NCI-H187 (cell line): Measurements from ENCODE around the gene GAD1.
A peak's percentile ranks its signal among the peaks of the same experiment; 100 is the strongest.

ENCODE experiments used
- DNase-seq, 2 experiments: peaks; one replicate each; lab custom pipeline; 2025; lab: John Stamatoyannopoulos, UW

Gene GAD1

DNA sequence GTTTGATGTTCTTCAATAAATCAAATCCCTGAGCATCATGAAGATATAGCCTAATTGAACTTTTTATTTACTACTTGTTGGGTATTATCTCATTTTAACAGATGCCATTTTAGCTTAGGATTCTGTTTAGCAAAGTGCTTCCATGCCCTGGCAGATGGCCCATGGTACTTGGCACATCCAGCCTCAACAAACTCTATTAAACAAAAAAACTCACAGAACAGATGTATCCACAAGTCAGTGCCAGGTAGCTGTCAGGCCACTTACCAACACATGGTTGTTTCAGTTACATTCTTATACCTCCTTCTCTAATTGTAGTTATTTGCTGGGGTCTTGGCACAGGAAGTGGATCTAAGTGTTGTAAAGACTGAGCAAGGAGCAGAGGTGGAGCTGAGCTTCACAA, 29.6 kb downstream of the GAD1 start:
- DNase-seq, result no peak

DNA sequence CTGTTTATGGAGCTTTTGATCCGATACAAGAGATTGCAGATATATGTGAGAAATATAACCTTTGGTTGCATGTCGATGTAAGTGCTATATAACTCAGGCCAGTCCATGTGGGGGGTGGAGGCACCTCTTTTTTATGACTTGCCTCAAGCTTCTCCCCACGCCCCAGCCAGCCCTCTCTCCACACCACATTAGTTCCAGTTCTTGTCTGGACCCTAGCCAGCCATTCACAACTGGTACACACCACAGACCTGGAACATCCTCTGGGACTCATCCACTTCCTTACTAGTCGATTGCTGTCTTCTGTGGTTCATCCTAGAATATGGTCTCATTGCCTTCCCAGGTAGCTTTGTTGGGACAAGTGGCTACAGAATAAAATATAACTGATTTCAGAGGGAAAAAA, 31.0 kb downstream of the GAD1 start:
- DNase-seq, result no peak

DNA sequence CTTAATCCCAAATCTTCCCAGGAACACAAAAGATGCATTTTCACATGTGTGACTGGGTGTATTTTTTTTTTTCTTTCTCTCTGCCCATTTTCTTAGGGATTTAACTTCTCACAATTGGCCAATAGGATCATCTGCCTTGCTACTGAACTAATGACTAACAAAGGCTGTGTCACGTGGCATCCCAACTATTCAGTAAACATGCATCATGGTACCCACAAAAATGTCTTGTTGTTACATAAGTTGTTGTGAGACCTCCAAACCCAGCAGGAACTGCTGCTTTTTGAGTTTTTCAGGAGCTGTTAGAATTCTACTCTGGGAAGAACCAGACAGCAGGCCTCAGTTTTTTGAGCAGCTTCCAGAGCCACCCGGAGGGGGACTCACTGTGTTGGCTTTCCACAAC, 31.9 kb downstream of the GAD1 start:
- no peak for DNase-seq

DNA sequence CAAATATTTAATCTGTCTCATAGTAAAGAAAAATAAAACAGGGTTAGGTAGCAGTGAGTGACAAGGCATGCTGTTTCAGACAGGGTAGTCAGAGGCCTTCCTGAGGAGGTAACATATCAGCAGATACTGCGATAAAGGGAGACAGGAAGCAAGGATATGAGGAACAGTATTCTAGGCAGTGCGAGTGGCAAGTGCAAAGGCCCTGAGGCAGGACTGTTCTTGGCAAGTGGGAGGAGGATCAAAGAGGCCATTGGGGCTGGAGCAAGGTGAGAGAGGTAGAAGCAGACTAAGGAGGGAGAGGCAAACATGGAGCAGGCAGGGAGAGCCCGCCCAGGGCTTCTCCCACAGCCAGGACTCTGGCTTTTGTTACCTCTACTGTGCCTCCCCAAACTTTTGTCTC, 33.6 kb downstream of the GAD1 start:
- DNase-seq, result no peak

DNA sequence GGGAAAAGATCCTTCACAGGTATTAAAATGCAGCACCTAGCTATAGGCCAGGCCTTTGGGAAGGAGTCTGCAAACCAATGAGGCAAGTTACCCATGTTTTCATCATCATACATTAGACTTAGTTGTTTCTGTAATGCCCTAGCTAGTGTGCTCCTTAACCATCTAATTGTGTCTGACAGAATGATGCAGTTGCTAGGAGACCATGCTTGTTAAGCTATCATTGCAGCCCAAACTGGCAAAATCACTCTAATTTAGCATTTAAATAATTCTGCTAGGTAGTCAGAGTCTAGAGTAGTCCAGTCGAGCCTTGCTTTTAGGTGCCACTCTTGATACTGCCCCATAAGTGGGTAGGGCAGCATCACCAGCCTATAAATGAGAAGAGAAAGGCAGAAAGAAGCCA, 34.9 kb downstream of the GAD1 start:
- no peak for DNase-seq

DNA sequence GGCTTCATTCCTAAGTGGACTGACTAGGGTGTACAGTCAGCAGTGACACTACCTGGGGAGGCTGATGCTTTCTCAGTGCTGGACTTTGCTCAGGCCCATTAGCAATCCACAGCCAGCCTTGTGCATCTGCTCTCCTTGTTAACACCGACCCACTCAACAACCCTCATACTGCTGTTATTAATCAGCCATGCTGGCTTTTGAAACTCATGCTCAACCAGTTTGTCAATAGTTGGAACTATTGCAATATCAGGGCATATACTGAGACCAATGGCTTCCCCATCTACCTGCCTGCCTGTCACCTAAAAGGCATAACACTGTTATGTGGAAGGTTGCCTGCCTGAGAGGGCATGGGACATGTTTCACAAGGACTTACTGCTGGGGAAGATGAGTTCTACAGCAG, 39.4 kb downstream of the GAD1 start:
- no peak for DNase-seq

GRCh38 chr2:170862286-170862902, 45.7 kb downstream of the GAD1 start:
- DNase-seq, result no peak

GRCh38 chr2:170863087-170863486, 46.4 kb downstream of the GAD1 start:
- no peak for DNase-seq

GRCh38 chr2:170869036-170869435, 52.3 kb downstream of the GAD1 start:
- no peak for DNase-seq

- DNase-seq, result no peak
These were observed 52.8 kb downstream of the GAD1 start for GRCh38 chr2:170869461-170869860.

- peak; percentile 4 to 25 for DNase-seq
These were observed 56.5 kb downstream of the GAD1 start for GRCh38 chr2:170873035-170873692.

- DNase-seq, result no peak
These were observed 61.4 kb downstream of the GAD1 start for GRCh38 chr2:170878066-170878465.

DNA sequence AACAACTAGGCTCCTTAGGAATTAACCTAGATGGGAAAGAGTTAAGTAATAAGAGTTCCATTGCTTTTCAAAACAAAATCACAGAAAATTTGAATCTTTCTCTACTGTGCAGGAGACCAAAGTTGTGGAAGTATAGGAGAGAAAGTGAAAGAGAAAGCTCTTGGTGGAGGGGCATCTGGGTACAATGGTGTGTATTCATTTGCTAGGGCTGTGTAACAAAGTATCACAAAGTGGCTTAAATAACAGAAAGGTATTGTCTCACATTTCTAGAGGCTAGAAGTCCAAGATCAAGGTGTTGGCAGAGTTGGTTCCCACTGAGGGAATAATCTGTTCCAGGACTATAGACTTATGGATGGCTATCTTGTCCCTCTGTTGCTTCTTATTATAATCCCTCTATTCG, 61.8 kb downstream of the GAD1 start:
- DNase-seq, result no peak

DNA sequence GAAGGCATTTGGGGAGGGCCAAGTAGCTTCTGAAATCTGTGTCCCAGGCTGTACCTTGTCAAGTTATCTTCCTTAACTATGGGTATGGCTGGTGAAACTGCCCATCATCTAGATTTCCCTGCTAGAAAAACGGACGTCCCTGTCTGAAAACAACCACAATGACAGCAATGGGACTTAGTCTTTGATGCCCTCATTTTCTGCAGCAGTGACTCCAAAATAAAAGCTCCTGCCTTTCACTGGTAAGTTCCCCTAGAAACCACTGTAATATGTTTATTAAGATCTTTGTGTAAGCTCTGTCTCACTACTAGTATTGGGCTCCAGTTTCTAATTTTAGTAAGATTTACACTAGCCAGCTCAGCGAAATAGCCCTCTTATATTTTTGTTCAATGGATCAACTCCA, 65.2 kb downstream of the GAD1 start:
- DNase-seq, result no peak

- no peak for DNase-seq
These were observed 66.1 kb downstream of the GAD1 start for GRCh38 chr2:170882758-170883157.

DNA sequence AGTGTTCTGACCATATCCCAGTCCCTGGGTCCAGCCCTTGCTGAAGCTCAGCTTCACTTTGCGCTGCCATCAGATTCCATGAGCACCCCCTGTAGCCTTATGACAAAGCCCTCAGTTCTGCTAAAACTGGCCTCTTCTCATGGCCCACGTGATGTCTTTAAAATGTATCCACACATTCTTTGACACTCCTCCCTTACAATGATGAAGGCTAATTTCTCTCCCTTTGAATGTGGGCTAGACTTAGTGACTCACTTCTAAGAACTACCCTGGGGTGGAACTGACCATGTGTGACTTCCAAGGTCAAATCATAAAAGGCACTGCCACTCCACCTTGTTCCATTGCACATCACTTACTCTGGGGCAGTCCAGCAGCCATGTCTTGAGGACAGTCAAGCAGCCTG, 67.0 kb downstream of the GAD1 start:
- DNase-seq, result no peak

DNA sequence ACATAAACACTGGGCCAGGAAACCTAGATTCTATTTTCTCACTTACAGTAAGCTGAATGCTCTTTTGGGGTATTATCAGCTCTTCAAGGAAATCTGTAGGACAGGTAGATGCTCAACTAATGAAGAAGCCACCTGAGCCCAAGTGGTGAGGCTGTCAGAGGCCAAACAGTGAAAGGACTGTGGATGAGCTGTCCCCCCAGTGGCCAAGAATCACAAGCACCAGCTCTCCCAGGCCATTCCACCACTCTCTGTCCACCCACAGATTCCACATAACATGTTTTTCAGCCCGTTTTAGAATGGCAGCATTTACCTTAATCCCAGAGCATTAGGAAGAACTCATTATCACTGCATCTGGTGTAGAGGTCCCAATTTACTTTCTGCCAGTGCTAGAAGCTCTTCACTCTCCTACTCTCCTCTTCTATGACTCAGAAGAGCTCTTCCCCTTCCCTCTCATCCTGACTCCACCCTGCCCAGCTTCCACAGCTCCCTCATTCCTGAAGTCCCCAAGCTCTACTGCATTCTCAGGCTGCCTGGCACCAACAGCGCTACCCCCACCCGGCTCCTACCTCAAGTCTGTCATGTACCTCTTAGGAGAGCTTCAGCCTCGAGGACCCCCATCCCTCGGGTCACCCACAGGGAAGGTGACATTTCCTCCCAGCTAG, 68.6 kb downstream of the GAD1 start:
- DNase-seq, result no peak

DNA sequence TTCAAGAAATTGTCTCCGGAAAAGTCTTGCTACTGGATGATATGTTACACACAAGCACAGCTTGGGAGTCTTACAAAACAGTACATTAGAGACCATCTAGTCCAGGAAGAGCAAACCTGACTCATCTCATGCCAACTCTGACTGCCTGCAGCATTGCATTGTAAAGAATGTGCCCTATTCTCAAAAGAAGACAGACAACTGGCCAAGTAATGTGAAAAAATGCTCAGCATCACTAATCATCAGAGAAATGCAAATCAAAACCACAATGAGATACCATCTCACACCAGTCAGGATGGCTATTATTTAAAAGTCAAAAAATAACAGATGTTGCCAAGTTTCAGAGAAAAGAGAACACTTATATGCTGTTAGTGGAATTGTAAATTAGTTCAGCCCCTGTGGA, 69.7 kb downstream of the GAD1 start:
- DNase-seq, result no peak

- no peak for DNase-seq
These were observed 70.8 kb downstream of the GAD1 start for GRCh38 chr2:170887496-170887895.

DNA sequence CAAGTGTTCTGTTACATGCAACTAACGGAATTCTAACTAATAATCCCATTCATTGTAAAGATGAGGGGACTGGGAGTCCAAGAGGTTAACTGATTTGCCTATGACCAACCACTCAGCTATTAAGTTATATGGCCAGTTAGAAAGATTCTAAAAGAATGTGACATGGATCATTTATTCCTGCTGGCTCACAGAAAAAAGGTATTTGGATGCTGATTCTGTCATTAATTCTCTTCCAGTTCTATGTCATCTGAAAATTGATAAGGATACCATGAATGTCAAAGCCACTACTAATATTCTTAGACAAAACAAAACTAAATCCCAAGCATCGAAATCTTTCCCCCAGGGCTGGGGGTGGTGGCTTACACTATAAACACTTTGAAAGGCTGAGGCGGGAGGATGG, 71.2 kb downstream of the GAD1 start:
- DNase-seq, result no peak

- DNase-seq, result no peak
These were observed 75.2 kb downstream of the GAD1 start for GRCh38 chr2:170891893-170892292.

- DNase-seq, result no peak
These were observed 75.8 kb downstream of the GAD1 start for GRCh38 chr2:170892391-170892951.

GRCh38 chr2:170895023-170895757, 78.5 kb downstream of the GAD1 start:
- no peak for DNase-seq
